ENCODE results near the gene RBM48.
A peak's percentile ranks its signal among the peaks of the same experiment; 100 is the strongest.
"Not testable (repeated sequence)": the region's sequence is repeated elsewhere in the genome, so short reads cannot be mapped to it uniquely, and the experiment has no call there.

Gene RBM48

DNA sequence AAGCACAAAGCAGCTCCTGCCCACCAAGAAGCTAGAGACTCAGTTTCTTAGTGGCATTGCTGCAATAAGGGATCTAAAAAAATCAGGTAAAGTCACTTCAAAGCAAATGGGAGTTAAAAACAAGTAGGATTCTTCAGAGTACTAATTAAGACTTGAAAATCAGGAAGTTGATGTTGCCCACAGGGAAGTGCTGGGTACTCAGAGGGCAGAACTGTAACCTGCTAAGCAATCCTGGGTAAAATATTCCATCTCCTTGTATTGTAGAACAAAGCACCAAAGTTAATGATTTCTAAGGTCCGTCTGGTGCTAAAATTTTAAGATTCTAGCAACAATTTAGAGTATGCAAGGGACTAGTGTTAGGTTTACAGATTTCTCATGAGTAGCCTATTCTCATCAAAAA lies 8.6 kb upstream of the RBM48 start:
- Histone ChIP-seq H3K27ac (ENCODE audit: poor library complexity, severe bottlenecking) (no peak overlapping the region), H3K36me3 (ENCODE audit: low read depth) (peaks cover 29% of the 10 kb centered on the region), H3K9me3 (ENCODE audit: severe bottlenecking) (no peaks in the 10 kb centered on the region), H3K4me3 (ENCODE audit: severe bottlenecking) (no peak overlapping the region), H3K4me1 (ENCODE audit: insufficient read depth, poor library complexity, severe bottlenecking) (no peaks in the 10 kb centered on the region), H3K27me3 (ENCODE audit: insufficient read depth, poor library complexity, severe bottlenecking) (no peaks in the 10 kb centered on the region)
- ATAC-seq (ENCODE audit: low read depth) (no peak), DNase-seq (ENCODE audit: low spot score) (no peak)
- TF ChIP-seq, protein P1, sequence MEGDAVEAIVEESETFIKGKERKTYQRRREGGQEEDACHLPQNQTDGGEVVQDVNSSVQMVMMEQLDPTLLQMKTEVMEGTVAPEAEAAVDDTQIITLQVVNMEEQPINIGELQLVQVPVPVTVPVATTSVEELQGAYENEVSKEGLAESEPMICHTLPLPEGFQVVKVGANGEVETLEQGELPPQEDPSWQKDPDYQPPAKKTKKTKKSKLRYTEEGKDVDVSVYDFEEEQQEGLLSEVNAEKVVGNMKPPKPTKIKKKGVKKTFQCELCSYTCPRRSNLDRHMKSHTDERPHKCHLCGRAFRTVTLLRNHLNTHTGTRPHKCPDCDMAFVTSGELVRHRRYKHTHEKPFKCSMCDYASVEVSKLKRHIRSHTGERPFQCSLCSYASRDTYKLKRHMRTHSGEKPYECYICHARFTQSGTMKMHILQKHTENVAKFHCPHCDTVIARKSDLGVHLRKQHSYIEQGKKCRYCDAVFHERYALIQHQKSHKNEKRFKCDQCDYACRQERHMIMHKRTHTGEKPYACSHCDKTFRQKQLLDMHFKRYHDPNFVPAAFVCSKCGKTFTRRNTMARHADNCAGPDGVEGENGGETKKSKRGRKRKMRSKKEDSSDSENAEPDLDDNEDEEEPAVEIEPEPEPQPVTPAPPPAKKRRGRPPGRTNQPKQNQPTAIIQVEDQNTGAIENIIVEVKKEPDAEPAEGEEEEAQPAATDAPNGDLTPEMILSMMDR (IDR thresholded peaks at IDR 0.05; ENCODE audit: poor library complexity, severe bottlenecking), result no peak

DNA sequence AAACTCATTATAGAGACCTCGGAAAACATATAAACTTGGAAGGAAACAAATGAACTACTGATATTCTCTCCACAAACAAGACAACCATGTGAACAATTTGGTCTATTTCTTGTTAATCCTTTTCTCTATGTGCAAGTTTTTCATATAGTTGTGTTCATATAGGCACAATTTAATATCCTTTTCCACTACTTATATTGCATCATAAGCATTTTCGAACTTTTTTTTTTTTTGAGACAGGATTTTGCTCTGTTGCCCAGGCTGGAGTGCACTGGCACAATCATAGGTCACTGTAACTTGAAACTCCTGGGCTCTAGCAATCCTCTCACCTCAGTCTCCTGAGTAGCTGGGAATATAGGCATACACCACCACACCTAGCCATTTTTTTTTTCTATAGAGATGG lies 5.5 kb upstream of the RBM48 start:
- Histone ChIP-seq H3K27me3 (ENCODE audit: insufficient read depth, poor library complexity, severe bottlenecking) (no peaks in the 10 kb centered on the region), H3K27ac (ENCODE audit: poor library complexity, severe bottlenecking) (no peak overlapping the region), H3K9me3 (ENCODE audit: severe bottlenecking) (no peaks in the 10 kb centered on the region), H3K4me1 (ENCODE audit: insufficient read depth, poor library complexity, severe bottlenecking) (peaks cover 9% of the 10 kb centered on the region), H3K4me3 (ENCODE audit: severe bottlenecking) (no peak overlapping the region), H3K36me3 (ENCODE audit: low read depth) (peaks cover 18% of the 10 kb centered on the region)
- TF ChIP-seq, protein P1 (IDR thresholded peaks at IDR 0.05; ENCODE audit: poor library complexity, severe bottlenecking), result no peak
- ATAC-seq (ENCODE audit: low read depth), result no peak
- no peak for DNase-seq (ENCODE audit: low spot score)

DNA sequence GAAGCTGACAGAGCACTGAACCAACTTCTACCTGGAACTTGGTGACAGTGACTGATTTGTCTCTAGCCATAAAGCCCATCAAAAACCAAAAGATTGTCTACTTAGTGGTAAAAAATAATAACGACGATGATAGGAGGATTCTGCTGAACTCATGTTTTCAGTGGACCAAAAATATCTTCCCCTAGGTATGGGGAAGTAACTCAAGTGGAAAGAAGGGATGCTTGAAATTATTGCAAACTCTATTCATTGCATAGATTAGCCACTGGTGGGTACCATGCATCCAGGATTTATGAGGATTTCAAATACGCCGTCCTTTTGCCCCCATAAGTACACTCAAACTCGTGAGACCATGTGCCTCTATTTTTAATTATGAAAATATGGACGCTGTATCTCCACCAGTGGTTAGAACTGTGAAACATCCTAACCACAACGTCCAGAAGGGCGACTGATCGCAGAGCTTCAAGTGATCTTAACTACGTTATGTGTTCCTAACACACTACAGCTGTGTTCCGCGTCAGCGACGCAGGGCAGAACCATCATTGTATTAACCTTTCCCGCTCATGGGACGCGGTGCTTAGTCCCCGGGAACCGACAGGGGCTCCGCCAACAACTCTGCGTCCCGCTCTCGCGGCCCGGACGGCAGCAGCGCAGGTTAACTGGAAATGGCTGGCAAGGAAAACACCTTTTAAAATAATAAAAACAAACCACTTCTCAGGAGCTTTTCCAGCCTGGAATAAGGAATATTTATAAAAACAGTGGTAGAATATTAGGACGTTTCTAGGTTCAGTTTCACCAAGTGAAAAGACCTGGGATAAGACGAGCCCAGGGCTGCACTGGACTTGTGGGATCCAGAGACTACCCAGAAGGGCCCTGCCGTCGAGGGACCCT lies 1.1 kb upstream of the RBM48 start:
- ATAC-seq (ENCODE audit: low read depth) (peak; percentile 61), DNase-seq (ENCODE audit: low spot score) (peak; percentile 57)
- Histone ChIP-seq H3K4me1 (ENCODE audit: insufficient read depth, poor library complexity, severe bottlenecking) (peaks cover 14% of the 10 kb centered on the region), H3K9me3 (ENCODE audit: severe bottlenecking) (no peaks in the 10 kb centered on the region), H3K36me3 (ENCODE audit: low read depth) (peaks cover 28% of the 10 kb centered on the region), H3K27ac (ENCODE audit: poor library complexity, severe bottlenecking) (peak overlapping the region; percentile 51), H3K4me3 (ENCODE audit: severe bottlenecking) (peak overlapping the region; percentile 97), H3K27me3 (ENCODE audit: insufficient read depth, poor library complexity, severe bottlenecking) (no peaks in the 10 kb centered on the region)
- TF ChIP-seq, protein P1 (IDR thresholded peaks at IDR 0.05; ENCODE audit: poor library complexity, severe bottlenecking), result no peak

DNA sequence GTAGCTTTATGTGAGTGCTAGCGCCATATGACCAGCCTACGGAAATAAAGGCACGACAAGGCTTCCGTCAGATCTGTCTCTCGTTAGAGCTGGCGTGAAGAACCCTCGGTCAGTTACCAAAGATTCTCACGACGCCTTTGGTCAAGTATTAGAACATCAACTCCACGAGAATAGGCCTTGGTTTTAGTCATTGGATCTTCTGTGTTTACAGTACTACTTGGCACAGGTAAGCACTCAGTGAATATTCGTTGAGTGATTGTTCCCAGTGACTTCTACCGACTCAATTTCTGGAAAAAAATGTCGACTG lies 316 bp downstream of the RBM48 start:
- DNase-seq (ENCODE audit: low spot score), result no peak
- H3K27me3 ChIP-seq (ENCODE audit: insufficient read depth, poor library complexity, severe bottlenecking), result no peaks in the 10 kb centered on the region
- ATAC-seq (ENCODE audit: low read depth), result peak; percentile 0; the same call in 1 of the 3 replicates
- TF ChIP-seq, protein P1 (IDR thresholded peaks at IDR 0.05; ENCODE audit: poor library complexity, severe bottlenecking), result no peak
- peaks cover 14% of the 10 kb centered on the region for H3K4me1 ChIP-seq (ENCODE audit: insufficient read depth, poor library complexity, severe bottlenecking)
- peak overlapping the region; percentile 51 for H3K27ac ChIP-seq (ENCODE audit: poor library complexity, severe bottlenecking)
- no peaks in the 10 kb centered on the region for H3K9me3 ChIP-seq (ENCODE audit: severe bottlenecking)
- H3K4me3 ChIP-seq (ENCODE audit: severe bottlenecking), result peak overlapping the region; percentile 97
- peaks cover 40% of the 10 kb centered on the region for H3K36me3 ChIP-seq (ENCODE audit: low read depth)

DNA sequence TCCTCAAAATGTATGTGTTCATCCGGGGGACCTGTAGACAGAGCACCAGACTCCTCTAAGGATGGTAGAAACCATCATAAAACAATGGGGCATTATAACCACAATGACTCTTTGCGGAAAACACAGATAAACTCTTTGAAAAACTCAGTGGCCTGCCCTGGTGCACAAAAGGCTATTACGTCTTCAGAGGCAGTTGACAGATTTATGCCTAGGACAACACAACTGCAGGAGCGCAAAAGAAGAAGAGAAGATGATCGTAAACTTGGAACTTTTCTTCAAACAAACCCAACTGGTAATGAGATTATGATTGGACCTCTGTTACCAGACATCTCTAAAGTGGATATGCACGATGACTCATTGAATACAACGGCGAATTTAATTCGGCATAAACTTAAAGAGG lies 6.0 kb downstream of the RBM48 start:
- DNase-seq (ENCODE audit: low spot score) (no peak), ATAC-seq (ENCODE audit: low read depth) (no peak)
- Histone ChIP-seq H3K4me1 (ENCODE audit: insufficient read depth, poor library complexity, severe bottlenecking) (peaks cover 2% of the 10 kb centered on the region), H3K36me3 (ENCODE audit: low read depth) (peaks cover 90% of the 10 kb centered on the region), H3K27me3 (ENCODE audit: insufficient read depth, poor library complexity, severe bottlenecking) (no peaks in the 10 kb centered on the region), H3K9me3 (ENCODE audit: severe bottlenecking) (no peaks in the 10 kb centered on the region), H3K4me3 (ENCODE audit: severe bottlenecking) (no peak overlapping the region), H3K27ac (ENCODE audit: poor library complexity, severe bottlenecking) (no peak overlapping the region)
- TF ChIP-seq, protein P1 (IDR thresholded peaks at IDR 0.05; ENCODE audit: poor library complexity, severe bottlenecking), result no peak

DNA sequence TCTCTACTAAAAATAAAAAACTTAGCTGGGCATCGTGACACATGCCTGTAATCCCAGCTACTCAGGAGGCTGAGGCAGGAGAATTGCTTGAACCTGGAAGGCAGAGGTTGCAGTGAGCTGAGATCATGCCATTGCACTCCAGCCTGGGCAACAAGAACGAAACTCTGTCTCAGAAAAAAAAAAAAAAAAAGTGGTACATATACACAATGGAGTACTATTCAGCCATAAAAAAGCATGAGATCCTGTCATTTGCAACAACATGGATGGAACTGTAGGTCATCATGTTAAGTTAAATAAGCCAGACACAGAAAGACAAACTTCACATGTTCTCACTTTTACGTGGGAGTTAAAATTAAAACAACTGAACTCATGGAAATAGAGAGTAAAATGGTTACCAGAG lies 14.9 kb downstream of the RBM48 start:
- H3K36me3 ChIP-seq (ENCODE audit: low read depth); H3K9me3 ChIP-seq (ENCODE audit: severe bottlenecking); H3K27ac ChIP-seq (ENCODE audit: poor library complexity, severe bottlenecking); ATAC-seq (ENCODE audit: low read depth); H3K4me3 ChIP-seq (ENCODE audit: severe bottlenecking); DNase-seq (ENCODE audit: low spot score); H3K27me3 ChIP-seq (ENCODE audit: insufficient read depth, poor library complexity, severe bottlenecking); H3K4me1 ChIP-seq (ENCODE audit: insufficient read depth, poor library complexity, severe bottlenecking): not testable (repeated sequence)

DNA sequence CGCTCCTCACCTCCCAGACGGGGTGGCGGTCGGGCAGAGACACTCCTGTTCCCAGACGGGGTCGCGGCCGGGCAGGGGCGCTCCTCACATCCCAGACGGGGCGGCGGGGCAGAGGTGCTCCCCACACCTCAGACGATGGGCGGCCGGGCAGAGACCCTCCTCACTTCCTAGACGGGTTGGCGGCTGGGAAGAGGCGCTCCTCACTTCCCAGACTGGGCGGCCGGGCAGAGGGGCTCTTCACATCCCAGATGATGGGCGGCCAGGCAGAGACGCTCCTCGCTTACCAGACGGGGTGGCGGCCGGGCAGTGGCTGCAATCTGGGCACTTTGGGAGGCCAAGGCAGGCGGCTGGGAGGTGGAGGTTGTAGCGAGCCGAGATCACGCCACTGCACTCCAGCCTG lies 16.5 kb downstream of the RBM48 start:
- not testable (repeated sequence) for H3K36me3 ChIP-seq (ENCODE audit: low read depth); H3K27ac ChIP-seq (ENCODE audit: poor library complexity, severe bottlenecking); H3K27me3 ChIP-seq (ENCODE audit: insufficient read depth, poor library complexity, severe bottlenecking); H3K9me3 ChIP-seq (ENCODE audit: severe bottlenecking); DNase-seq (ENCODE audit: low spot score); H3K4me1 ChIP-seq (ENCODE audit: insufficient read depth, poor library complexity, severe bottlenecking); ATAC-seq (ENCODE audit: low read depth); H3K4me3 ChIP-seq (ENCODE audit: severe bottlenecking)

All from RWPE2 (cell line).